Measurements from ENCODE around the gene SYT6. TPM values are rescaled to one million over a fixed set of nuclear protein-coding genes. Genes with fewer than 3 reads are reported as not detected.

SYT6 gene, protein sequence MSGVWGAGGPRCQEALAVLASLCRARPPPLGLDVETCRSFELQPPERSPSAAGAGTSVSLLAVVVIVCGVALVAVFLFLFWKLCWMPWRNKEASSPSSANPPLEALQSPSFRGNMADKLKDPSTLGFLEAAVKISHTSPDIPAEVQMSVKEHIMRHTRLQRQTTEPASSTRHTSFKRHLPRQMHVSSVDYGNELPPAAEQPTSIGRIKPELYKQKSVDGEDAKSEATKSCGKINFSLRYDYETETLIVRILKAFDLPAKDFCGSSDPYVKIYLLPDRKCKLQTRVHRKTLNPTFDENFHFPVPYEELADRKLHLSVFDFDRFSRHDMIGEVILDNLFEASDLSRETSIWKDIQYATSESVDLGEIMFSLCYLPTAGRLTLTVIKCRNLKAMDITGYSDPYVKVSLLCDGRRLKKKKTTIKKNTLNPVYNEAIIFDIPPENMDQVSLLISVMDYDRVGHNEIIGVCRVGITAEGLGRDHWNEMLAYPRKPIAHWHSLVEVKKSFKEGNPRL
- not detected for total RNA-seq

DNA sequence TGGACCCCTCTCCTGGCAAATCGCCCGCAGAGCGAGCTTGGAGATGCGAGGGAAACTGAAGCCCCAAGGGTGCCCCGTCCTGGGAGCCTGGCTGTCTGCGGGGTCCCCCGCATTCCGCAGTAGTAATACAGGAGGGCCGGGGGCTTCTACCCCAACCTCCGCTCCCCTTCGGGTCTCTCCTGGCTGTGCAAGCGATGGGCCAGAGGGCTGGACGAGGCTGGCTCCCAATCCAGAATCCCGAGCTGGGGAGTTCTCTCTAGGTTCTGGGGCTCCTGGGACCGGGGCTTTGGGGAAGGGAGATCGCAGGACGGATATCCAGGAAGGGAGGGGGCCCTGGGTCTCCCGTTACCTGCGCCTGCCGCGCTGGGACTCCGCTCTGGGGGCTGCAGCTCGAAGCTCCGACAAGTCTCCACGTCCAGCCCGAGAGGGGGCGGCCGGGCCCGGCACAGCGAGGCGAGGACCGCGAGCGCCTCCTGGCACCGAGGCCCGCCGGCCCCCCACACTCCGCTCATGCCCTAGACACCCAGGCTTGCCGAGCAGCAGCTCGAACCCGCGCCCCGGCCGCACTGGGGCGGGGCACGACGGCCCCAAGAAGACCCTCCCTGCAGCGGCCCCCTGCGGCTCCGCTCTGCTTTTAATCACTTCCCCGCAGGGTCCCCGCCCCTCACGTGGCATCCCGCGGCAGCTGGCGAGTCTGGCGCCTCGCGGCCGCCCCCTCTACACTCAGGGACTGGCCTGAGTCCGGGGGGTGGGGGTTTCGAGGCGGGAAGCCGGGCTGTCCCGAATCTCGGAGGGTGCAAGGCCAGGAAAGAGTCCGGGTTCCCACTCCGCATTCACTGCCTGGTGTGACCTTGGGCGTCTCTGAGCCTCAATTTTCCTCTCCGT is at the start of gene SYT6:
SYT6 (minus strand) TSS at position 609 of the 885 bp plus-strand sequence; CDS start at position 512, 97 bp downstream.
- Mint-ChIP-seq H3K9me3 (no peaks in the 10 kb centered on the region), H3K36me3 (no peaks in the 10 kb centered on the region), H3K4me3 (peak within 1 kb of the TSS; percentile 33), H3K4me1 (peaks cover 5% of the 10 kb centered on the region), H3K27me3 (peaks cover 73% of the 10 kb centered on the region), H3K27ac (no peak within 1 kb of the TSS)
- POLR2A ChIA-PET = no interaction called here
- DNase-seq = peak; percentile 32
- ATAC-seq (ENCODE audit: low read depth) = no peak

DNA sequence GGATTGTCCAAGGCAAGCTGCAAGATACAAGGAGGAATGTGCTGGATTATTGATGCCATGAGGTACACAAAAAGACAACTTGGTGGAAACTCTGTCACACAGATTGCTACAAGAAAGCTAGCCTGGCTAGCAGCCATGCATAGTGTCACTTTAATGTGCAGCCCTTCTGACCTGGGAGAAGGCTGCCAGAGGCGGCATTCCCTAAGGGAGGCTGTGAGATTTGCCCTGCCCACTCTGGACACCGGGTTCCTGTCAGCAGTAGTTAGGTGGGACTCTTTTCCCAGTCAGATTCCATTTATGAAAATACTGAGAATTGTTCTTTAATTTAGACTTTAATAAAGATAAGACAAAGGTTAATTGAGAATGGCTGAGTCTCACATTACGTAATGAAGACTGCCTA is 47.8 kb upstream of the SYT6 start:
- H3K36me3 Mint-ChIP-seq = no peaks in the 10 kb centered on the region
- no peak overlapping the region for H3K27ac Mint-ChIP-seq
- POLR2A ChIA-PET = no interaction called here
- no peak for ATAC-seq (ENCODE audit: low read depth)
- H3K4me1 Mint-ChIP-seq = no peaks in the 10 kb centered on the region
- H3K27me3 Mint-ChIP-seq = peaks cover 47% of the 10 kb centered on the region
- no peak for DNase-seq
- H3K4me3 Mint-ChIP-seq = no peak overlapping the region
- H3K9me3 Mint-ChIP-seq = no peaks in the 10 kb centered on the region

DNA sequence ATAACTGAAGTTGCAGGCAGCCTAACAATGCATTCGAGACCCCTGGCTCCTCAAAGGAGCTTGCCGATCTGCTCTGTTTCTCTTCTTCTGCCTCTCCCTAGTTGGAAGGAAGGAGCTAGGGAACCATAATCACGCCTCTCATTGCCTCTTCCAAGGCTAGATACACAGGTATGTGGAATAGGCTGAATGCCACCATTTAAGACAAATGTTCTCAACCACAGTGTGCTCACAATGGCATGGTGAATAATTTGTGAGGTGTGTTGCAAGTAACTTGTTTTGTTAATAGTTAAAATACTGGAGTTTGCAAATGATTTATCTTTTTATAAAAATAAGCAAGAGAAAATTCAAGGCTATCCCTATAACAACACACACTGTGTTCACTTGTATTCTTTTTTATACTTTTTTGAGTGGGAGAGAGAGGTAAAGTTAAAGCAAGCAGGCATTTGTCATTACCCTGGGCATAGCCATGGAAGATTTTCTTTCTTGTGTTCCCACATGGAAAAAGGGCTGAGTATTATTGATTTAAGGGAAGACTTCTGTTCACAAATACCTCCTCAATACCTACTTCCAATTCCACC is 45.4 kb upstream of the SYT6 start:
- no peaks in the 10 kb centered on the region for H3K36me3 Mint-ChIP-seq

DNA sequence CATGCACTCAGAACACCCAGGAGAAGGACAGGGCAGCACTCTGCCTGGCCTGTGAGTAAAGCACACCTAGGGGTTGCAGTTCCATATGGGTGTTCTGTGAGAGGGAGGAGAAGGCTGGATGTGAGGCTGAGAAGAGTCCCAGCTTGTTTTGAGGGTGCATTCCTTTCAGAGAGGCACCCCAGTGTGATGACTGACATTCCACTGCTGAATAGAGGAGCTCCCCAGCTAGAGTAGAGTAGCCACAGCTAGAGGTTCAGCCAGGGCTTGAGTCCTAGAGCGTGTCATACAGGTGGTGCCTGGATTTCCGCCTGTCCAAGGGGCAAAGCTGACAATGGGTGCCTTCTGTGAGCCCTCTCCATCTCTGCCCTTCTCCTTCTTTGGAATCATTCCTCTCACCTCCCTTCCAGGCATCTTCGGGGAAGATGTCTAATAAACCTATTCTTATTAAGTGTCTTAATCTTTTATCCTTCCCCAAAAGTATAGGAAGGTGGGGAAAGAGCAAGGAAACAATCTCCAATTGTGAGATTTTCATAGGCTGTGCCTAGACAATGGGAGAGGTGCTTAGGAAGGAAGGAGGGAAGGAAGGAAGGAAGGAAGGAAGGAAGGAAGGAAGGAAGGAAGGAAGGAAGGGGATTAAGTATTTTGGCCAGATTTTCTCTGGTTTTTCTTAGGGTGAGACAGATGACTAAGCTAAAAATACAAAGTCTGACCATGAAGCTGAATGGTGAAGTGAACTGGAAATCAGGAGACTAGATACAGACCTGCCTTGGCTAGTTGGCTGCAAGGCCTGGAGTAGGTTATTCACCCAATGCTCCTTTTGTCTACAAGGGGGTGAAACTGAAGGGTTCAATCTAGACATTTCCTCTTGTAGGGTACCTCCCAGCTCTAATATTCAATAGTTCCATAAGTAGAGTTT is 43.6 kb upstream of the SYT6 start:
- H3K4me1 Mint-ChIP-seq = no peaks in the 10 kb centered on the region
- H3K27me3 Mint-ChIP-seq = peaks cover 43% of the 10 kb centered on the region
- no peaks in the 10 kb centered on the region for H3K36me3 Mint-ChIP-seq
- DNase-seq (no peak), ATAC-seq (ENCODE audit: low read depth) (no peak)
- POLR2A ChIA-PET = no interaction called here
- H3K9me3 Mint-ChIP-seq = no peaks in the 10 kb centered on the region
- H3K4me3 Mint-ChIP-seq = no peak overlapping the region
- H3K27ac Mint-ChIP-seq = no peak overlapping the region

More for the DNA sequence above, 45.4 kb upstream of the SYT6 start:
- POLR2A ChIA-PET = no interaction called here
- no peak overlapping the region for H3K4me3 Mint-ChIP-seq
- peaks cover 46% of the 10 kb centered on the region for H3K27me3 Mint-ChIP-seq
- H3K4me1 Mint-ChIP-seq = no peaks in the 10 kb centered on the region
- no peak overlapping the region for H3K27ac Mint-ChIP-seq
- DNase-seq (no peak), ATAC-seq (ENCODE audit: low read depth) (no peak)
- H3K9me3 Mint-ChIP-seq = no peaks in the 10 kb centered on the region

DNA sequence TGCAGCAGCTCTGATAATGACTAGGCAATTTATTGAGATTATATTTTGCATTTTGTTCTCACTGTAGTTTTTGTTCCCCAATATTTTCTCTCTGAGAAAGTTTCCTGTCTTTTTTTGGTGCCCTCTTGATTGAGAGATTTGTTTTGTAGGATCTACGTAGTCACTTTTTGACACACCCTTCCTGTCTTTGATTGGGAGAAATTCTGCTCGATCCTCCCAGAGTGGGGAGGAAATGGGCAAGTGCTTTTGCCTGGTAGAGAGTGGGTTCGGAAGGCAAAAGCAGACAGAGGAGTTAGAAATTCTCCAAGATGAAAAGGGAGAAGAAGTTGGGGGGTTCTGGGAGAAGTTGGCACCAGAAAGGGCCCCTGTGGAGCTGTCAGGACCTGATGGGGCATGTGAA is 42.1 kb upstream of the SYT6 start:
- POLR2A ChIA-PET = no interaction called here
- ATAC-seq (ENCODE audit: low read depth) = no peak
- H3K4me1 Mint-ChIP-seq = no peaks in the 10 kb centered on the region
- H3K36me3 Mint-ChIP-seq = no peaks in the 10 kb centered on the region
- no peak overlapping the region for H3K27ac Mint-ChIP-seq
- H3K27me3 Mint-ChIP-seq = peaks cover 38% of the 10 kb centered on the region
- no peaks in the 10 kb centered on the region for H3K9me3 Mint-ChIP-seq
- H3K4me3 Mint-ChIP-seq = no peak overlapping the region
- no peak for DNase-seq

DNA sequence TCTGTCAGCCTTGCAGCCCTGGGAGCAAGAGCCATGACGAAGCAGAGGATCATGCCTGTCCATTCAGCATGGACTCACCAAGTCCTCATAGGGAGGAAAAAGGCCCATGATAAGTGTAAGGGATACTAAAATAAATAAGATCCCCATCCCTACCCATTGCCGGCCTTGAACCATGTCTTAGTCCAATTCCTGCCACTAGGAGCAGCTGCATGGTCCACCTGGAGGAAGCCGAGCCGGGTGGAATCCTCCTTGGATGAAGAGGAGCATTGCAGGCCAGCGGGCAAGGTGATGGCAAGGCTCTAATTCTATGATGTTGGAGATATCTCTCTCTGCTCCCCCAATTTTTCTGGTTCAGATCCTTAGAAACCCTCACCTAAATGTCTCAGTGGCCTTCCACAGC is 38.7 kb upstream of the SYT6 start:
- POLR2A ChIA-PET = no interaction called here
- Mint-ChIP-seq H3K9me3 (no peaks in the 10 kb centered on the region), H3K27me3 (peaks cover 19% of the 10 kb centered on the region), H3K36me3 (no peaks in the 10 kb centered on the region), H3K4me1 (no peaks in the 10 kb centered on the region), H3K27ac (no peak overlapping the region), H3K4me3 (no peak overlapping the region)
- ATAC-seq (ENCODE audit: low read depth) = no peak
- no peak for DNase-seq

DNA sequence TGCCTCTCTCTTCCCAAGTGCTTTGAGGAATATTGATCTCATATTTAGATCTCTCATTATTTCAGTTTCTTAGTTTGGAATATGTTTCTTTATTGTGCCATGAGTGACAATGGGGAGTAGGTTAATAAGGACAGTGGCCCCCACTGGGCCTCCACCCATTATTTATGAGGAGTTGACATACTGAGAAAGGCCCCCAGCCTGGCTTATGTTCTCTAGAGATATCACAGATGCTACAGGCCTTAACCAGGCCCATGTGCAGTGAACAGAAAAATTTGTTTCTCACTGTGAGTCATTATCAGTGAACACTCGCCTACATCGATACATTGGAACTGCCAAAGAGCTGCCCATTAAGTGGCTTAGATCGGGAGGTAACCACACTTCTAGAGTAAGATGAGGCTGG is 35.7 kb upstream of the SYT6 start:
- Mint-ChIP-seq H3K9me3 (peaks cover 1% of the 10 kb centered on the region), H3K27ac (no peak overlapping the region), H3K27me3 (peaks cover 9% of the 10 kb centered on the region), H3K4me3 (no peak overlapping the region), H3K36me3 (no peaks in the 10 kb centered on the region), H3K4me1 (no peaks in the 10 kb centered on the region)
- no peak for ATAC-seq (ENCODE audit: low read depth)
- POLR2A ChIA-PET = no interaction called here
- no peak for DNase-seq

DNA sequence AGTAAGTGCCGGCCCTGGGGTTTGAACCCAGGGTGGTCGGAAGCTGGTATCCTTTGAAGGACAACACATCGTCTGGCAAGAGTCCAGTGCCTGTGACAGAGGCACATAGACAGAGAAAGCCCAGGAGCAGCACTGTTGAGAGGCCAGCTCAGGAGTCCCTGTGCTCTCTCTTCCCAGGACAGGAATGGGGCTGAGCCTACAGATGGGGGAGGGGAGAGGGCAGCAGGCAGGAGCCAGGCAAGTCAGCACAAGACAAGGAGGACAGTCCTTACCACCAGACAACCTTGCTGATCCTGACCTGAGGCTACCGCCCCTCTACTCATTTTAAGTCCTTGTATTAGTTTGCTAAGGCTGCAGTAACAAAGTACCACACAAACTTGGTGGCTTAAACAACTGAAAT is 27.7 kb upstream of the SYT6 start:
- peaks cover 11% of the 10 kb centered on the region for H3K27me3 Mint-ChIP-seq
- no peak overlapping the region for H3K27ac Mint-ChIP-seq
- POLR2A ChIA-PET = no interaction called here
- peaks cover 1% of the 10 kb centered on the region for H3K9me3 Mint-ChIP-seq
- H3K36me3 Mint-ChIP-seq = no peaks in the 10 kb centered on the region
- no peak for DNase-seq
- no peaks in the 10 kb centered on the region for H3K4me1 Mint-ChIP-seq
- H3K4me3 Mint-ChIP-seq = no peak overlapping the region
- no peak for ATAC-seq (ENCODE audit: low read depth)

DNA sequence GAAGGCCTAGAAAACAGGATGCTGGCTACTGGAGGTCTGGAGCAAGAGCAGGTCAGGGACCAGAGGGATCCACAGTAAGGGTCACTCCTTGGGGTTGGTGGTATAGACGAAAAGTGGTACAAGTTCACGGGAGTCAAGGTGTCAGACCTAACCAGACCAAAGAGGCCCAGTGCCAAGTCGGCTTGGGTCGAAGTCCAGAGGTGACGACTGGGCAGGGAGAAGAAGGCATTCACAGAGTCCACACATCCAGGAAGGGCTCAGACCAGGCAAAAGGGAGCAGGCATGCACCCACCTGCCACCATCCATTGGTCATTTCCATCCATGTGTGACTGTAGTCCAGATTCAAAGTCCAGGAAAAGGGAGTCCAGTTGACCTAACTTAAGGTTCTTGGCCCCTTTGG is 27.1 kb upstream of the SYT6 start:
- no peak overlapping the region for H3K27ac Mint-ChIP-seq
- DNase-seq (no peak), ATAC-seq (ENCODE audit: low read depth) (no peak)
- H3K4me3 Mint-ChIP-seq = no peak overlapping the region
- no peaks in the 10 kb centered on the region for H3K4me1 Mint-ChIP-seq
- H3K9me3 Mint-ChIP-seq = peaks cover under 1% of the 10 kb centered on the region
- POLR2A ChIA-PET = no interaction called here
- H3K36me3 Mint-ChIP-seq = no peaks in the 10 kb centered on the region
- peaks cover 9% of the 10 kb centered on the region for H3K27me3 Mint-ChIP-seq

DNA sequence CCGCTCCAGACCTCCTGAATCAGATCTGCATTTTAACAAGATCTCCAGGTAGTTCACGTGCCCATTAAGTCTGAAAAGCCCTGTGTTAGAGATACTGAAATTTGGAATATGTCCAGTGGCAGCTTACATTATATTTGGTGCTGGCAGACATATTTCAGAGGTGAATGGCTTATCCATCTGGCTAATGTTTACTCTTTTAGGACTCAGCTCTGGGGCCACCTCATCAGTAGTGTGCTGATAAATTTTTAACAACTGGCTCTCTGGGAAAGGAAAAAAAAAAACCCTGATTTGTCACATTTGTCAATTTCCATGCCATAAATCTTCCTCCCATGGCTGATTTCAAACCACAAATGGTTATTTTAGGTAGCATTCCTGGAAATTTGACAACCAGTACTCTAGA is 25.3 kb upstream of the SYT6 start:
- Mint-ChIP-seq H3K4me3 (no peak overlapping the region), H3K27me3 (peaks cover 9% of the 10 kb centered on the region), H3K36me3 (no peaks in the 10 kb centered on the region), H3K4me1 (no peaks in the 10 kb centered on the region), H3K9me3 (no peaks in the 10 kb centered on the region), H3K27ac (no peak overlapping the region)
- ATAC-seq (ENCODE audit: low read depth) = no peak
- POLR2A ChIA-PET = no interaction called here
- no peak for DNase-seq

DNA sequence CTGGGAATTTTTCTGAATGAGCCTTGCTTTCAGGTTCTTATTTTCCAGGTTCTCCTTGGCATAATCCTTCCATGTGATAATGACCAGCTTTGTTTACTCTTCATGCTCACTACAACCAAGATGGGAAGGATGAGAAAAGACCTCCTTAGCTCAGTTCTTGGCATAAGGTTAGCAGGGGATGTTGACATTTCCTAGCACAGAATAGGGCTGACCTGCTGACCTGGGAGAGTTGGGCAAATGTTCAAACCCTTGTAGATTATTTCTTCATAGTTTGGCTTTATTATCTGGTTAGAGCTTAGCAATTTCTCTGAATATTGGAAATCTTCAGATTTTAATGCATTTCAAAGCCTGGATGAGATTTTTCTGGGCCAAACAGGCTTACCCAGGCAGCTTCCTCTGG is 23.6 kb upstream of the SYT6 start:
- H3K27me3 Mint-ChIP-seq = peaks cover 9% of the 10 kb centered on the region
- no peak for DNase-seq
- H3K36me3 Mint-ChIP-seq = no peaks in the 10 kb centered on the region
- ATAC-seq (ENCODE audit: low read depth) = no peak
- no peaks in the 10 kb centered on the region for H3K9me3 Mint-ChIP-seq
- POLR2A ChIA-PET = no interaction called here
- H3K4me1 Mint-ChIP-seq = no peaks in the 10 kb centered on the region
- no peak overlapping the region for H3K4me3 Mint-ChIP-seq
- no peak overlapping the region for H3K27ac Mint-ChIP-seq

DNA sequence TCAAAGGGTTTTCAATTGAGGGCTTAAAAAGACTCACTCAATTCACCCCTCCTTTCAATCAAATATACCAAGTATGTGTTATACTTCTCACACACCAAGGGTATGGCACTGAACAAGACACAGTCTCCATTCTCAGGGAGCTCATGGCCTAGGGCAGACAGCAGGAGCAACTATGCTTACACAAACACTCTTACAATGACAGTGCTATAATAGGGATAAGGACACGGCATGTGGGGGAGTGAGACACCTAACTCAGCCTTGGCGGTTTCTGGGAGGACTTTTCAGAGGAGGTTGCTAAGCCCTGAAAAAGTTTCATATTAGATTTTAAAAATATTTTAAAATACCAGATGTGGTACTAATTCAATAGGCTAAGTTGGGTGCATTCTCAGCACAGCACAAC is 22.7 kb upstream of the SYT6 start:
- Mint-ChIP-seq H3K4me1 (no peaks in the 10 kb centered on the region), H3K4me3 (no peak overlapping the region), H3K9me3 (no peaks in the 10 kb centered on the region), H3K27me3 (peaks cover 9% of the 10 kb centered on the region), H3K27ac (no peak overlapping the region), H3K36me3 (no peaks in the 10 kb centered on the region)
- ATAC-seq (ENCODE audit: low read depth) = no peak
- POLR2A ChIA-PET = no interaction called here
- DNase-seq = no peak

DNA sequence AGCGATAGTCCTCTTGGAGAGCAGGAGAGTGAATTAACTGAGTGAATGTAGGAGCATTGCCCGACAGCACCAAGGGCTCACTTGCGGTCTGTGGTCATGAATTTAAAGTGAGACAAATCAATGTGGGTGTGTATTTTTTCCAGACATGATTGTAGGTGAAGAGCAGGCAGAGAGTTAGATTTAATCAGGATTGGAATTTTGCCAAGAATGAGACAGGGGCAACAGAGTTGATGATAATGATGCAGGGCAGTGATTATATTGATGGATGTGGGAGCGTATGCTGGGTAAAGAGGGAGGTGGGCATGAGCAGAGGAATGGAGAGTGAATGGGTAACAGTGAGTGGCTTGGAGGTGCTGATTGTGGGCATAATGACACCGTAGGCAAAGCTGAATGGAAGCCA is 20.0 kb upstream of the SYT6 start:
- Mint-ChIP-seq H3K36me3 (no peaks in the 10 kb centered on the region), H3K4me3 (no peak overlapping the region), H3K4me1 (no peaks in the 10 kb centered on the region), H3K27me3 (peaks cover 5% of the 10 kb centered on the region), H3K9me3 (no peaks in the 10 kb centered on the region), H3K27ac (no peak overlapping the region)
- no peak for DNase-seq
- ATAC-seq (ENCODE audit: low read depth) = no peak
- POLR2A ChIA-PET = no interaction called here
